ENCODE results near the gene OR6C68.

DNA sequence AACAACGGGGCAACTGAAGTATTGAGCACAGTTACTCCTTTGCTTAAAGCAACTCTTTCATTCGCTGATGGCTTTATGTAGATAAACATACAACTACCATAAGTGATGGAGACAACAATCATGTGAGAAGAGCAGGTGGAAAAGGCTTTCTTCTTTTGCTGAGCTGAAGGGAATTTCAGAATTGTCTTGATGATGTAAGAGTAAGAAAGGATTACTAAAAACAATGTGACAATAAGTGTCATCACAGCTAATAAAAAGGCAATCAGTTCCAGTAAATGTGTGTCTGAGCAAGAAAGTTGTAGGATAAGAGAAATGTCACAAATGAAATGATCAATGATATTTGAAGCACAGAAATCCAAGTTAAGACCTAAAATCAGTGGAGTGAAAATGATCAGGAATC is 22.9 kb upstream of the OR6C68 start:
- TF ChIP-seq, protein P1, sequence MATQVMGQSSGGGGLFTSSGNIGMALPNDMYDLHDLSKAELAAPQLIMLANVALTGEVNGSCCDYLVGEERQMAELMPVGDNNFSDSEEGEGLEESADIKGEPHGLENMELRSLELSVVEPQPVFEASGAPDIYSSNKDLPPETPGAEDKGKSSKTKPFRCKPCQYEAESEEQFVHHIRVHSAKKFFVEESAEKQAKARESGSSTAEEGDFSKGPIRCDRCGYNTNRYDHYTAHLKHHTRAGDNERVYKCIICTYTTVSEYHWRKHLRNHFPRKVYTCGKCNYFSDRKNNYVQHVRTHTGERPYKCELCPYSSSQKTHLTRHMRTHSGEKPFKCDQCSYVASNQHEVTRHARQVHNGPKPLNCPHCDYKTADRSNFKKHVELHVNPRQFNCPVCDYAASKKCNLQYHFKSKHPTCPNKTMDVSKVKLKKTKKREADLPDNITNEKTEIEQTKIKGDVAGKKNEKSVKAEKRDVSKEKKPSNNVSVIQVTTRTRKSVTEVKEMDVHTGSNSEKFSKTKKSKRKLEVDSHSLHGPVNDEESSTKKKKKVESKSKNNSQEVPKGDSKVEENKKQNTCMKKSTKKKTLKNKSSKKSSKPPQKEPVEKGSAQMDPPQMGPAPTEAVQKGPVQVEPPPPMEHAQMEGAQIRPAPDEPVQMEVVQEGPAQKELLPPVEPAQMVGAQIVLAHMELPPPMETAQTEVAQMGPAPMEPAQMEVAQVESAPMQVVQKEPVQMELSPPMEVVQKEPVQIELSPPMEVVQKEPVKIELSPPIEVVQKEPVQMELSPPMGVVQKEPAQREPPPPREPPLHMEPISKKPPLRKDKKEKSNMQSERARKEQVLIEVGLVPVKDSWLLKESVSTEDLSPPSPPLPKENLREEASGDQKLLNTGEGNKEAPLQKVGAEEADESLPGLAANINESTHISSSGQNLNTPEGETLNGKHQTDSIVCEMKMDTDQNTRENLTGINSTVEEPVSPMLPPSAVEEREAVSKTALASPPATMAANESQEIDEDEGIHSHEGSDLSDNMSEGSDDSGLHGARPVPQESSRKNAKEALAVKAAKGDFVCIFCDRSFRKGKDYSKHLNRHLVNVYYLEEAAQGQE (IDR thresholded peaks at IDR 0.05; ENCODE audit: insufficient read depth in 1 of 2, low read depth in 2 of 2, low read length in 2 of 2), result no peak
- TF ChIP-seq POLR2AphosphoS5 (IDR thresholded peaks at IDR 0.05; ENCODE audit: low read depth, low read length) (no peak), TAF1 (IDR thresholded peaks at IDR 0.05; ENCODE audit: borderline replicate concordance, insufficient read depth, low read length) (no peak), SIN3A (IDR thresholded peaks at IDR 0.05; ENCODE audit: borderline replicate concordance, insufficient read depth, low read length) (no peak), FOXP2 (optimal IDR thresholded peaks at IDR 0.05; ENCODE audit: borderline replicate concordance, extremely low read depth, extremely low read length, insufficient read depth) (no peak)
